K562 (cell line): ENCODE results near the gene SLC39A11. TPM values are rescaled to one million over a fixed set of nuclear protein-coding genes. Genes with fewer than 3 reads are reported as not detected.

ENCODE experiments used
- ATAC-seq: fragments of 200-7000 bp; cut with Tn5 transposase; 3 replicates; pipeline ENCODE4 v1.9.1; 2020; ENCODE audit warnings: moderate library complexity
- BruUV-seq: library from RNA; stranded (reverse); fragments of 400-500 nt; replicated peaks from 2 replicates; lab custom pipeline; 2021; lab: Mats Ljungman, UMichigan
- CTCF ChIA-PET: fragments of 300-600 bp; formaldehyde crosslinking; extraction: SDS; loops from one replicate; lab custom pipeline; 2021; ENCODE audit warnings: low intra/inter-chr PET ratio; lab: Yijun Ruan, JAX
- POLR2A ChIA-PET: fragments of 300-600, 350-650 bp; sonication (Branson Sonifier 250); formaldehyde crosslinking; extraction: SDS; loops from one replicate; lab custom pipeline; 2021; ENCODE audit warnings: antibody characterized with exemption, inconsistent platforms; lab: Yijun Ruan, JAX
- DNase-seq, 4 experiments: peaks; one replicate each; pipeline versions ENCODE4 v3.0.0 to v3.0.0-alpha.2; 2011 to 2018; ENCODE audit warnings: low spot score in 3 of 4, mixed read lengths in 3 of 4; ENCODE audit errors: extremely low read depth in 1 of 4
- FAIRE-seq: peaks from 2 replicates; lab custom pipeline; 2011; peaks lifted over from hg19 to GRCh38; lab: Jason Lieb, UNC
- H2AFZ ChIP-seq: 2 replicates; pipeline ENCODE4 v1.6.0; 2011; ENCODE audit warnings: low read depth, low read length, control low read depth, inconsistent platforms
- H3K27ac ChIP-seq: fragments of 200-600 bp; 3 replicates; pipeline ENCODE4 v1.8.0; 2011; ENCODE audit warnings: low read depth, mild to moderate bottlenecking, control low read depth, inconsistent platforms, low read length, moderate library complexity, mixed read lengths; ENCODE audit errors: extremely low read depth
- H3K27me3 ChIP-seq, 2 experiments: fragments of 300-600 bp in 1 of 2; 2 replicates in 1 of 2; 3 replicates in 1 of 2; pipeline versions ENCODE4 v1.6.0 to v1.8.0; 2011; ENCODE audit warnings: inconsistent platforms in 2 of 2, low read length in 2 of 2, mild to moderate bottlenecking in 1 of 2, mixed read lengths in 1 of 2, moderate library complexity in 1 of 2; ENCODE audit not compliant: control insufficient read depth in 2 of 2, insufficient read depth in 2 of 2
- H3K36me3 ChIP-seq: fragments of 300-600 bp; 3 replicates; pipeline ENCODE4 v1.8.0; 2011; ENCODE audit warnings: mild to moderate bottlenecking, low read length, inconsistent platforms; ENCODE audit not compliant: control insufficient read depth, insufficient read depth
- H3K4me1 ChIP-seq, 2 experiments: fragments of 200-600 bp in 1 of 2; replicated peaks in 1 of 2; 2 replicates in 1 of 2; 3 replicates in 1 of 2; pipeline versions ENCODE4 v1.5.1 to v1.8.0; 2011; ENCODE audit warnings: inconsistent platforms in 2 of 2, low read length in 2 of 2, mild to moderate bottlenecking in 1 of 2, mixed read lengths in 1 of 2, moderate library complexity in 1 of 2; ENCODE audit not compliant: control insufficient read depth in 2 of 2, insufficient read depth in 2 of 2
- H3K4me2 ChIP-seq: 2 replicates; pipeline ENCODE4 v1.6.1; 2011; ENCODE audit warnings: low read length, control low read depth, inconsistent platforms, mixed read lengths; ENCODE audit not compliant: insufficient read depth
- H3K4me3 ChIP-seq: fragments of 200-600 bp; sonication (generic), shearing (Covaris generic); 2 replicates; pipeline ENCODE4 v1.5.1; 2016; ENCODE audit warnings: control low read depth, inconsistent platforms
- H3K79me2 ChIP-seq: fragments of 200-600 bp; 3 replicates; pipeline ENCODE4 v1.8.0; 2011; ENCODE audit warnings: low read length, inconsistent platforms; ENCODE audit not compliant: control insufficient read depth, insufficient read depth
- H3K9ac ChIP-seq, 2 experiments: 2 replicates each; pipeline versions ENCODE4 v1.6.0 to v1.6.1; 2011; ENCODE audit warnings: low read depth in 2 of 2, low read length in 2 of 2, control low read depth in 1 of 2, inconsistent platforms in 1 of 2, mild to moderate bottlenecking in 1 of 2, mixed read lengths in 1 of 2; ENCODE audit not compliant: insufficient read depth in 1 of 2
- H3K9me1 ChIP-seq: one replicate; pipeline ENCODE4 v1.6.0; 2011; ENCODE audit warnings: inconsistent platforms, mild to moderate bottlenecking, low read length, moderate library complexity; ENCODE audit not compliant: control insufficient read depth, insufficient read depth
- H3K9me3 ChIP-seq: replicated peaks from 2 replicates; pipeline ENCODE4 v1.5.1; 2011; ENCODE audit warnings: low read depth, low read length, inconsistent platforms; ENCODE audit not compliant: control insufficient read depth, insufficient read depth
- H4K20me1 ChIP-seq: replicated peaks from 2 replicates; pipeline ENCODE4 v1.6.1; 2011; ENCODE audit warnings: low read length, inconsistent platforms, mixed read lengths; ENCODE audit not compliant: control insufficient read depth, insufficient read depth
- CBFA2T3 ChIP-seq: fragments of 450-650 bp; IDR thresholded peaks from 2 replicates; pipeline ENCODE4 v1.6.1; 2017
- IFI16 ChIP-seq: fragments of 250-450 bp; sonication (Bioruptor Pico); IDR thresholded peaks from 2 replicates; pipeline ENCODE4 v2.1.2; 2022; ENCODE audit warnings: mild to moderate bottlenecking, inconsistent platforms
- MAZ ChIP-seq, 2 experiments: fragments of 450-650 bp in 1 of 2; sonication (generic) in 1 of 2; formaldehyde crosslinking; IDR thresholded peaks in 1 of 2; conservative IDR thresholded peaks in 1 of 2; 2 replicates each; pipeline versions ENCODE4 v1.4.0 to v1.5.0; 2020; ENCODE audit warnings: mild to moderate bottlenecking in 1 of 2, missing genetic modification reagents in 1 of 2
- NCOA2 ChIP-seq, 2 experiments: fragments of 450-650 bp; IDR thresholded peaks; 2 replicates each; pipeline ENCODE4 v1.6.1; 2018; ENCODE audit warnings: mild to moderate bottlenecking in 2 of 2, moderate library complexity in 1 of 2; ENCODE audit not compliant: partially characterized antibody in 2 of 2
- NFIC ChIP-seq: fragments of 450-650 bp; IDR thresholded peaks from 2 replicates; pipeline ENCODE4 v1.6.1; 2017; ENCODE audit warnings: mild to moderate bottlenecking, inconsistent platforms
- POLR2A ChIP-seq: fragments of 450-650 bp; conservative IDR thresholded peaks from 2 replicates; pipeline ENCODE4 v1.6.1; 2016
- PRMT5 ChIP-seq: sonication (generic); formaldehyde crosslinking; IDR thresholded peaks from 2 replicates; pipeline ENCODE4 v1.5.0; 2020; ENCODE audit warnings: missing genetic modification reagents
- RB1 ChIP-seq: fragments of 450-650 bp; IDR thresholded peaks from 2 replicates; pipeline ENCODE4 v1.6.1; 2017; ENCODE audit warnings: low read depth, mild to moderate bottlenecking
- SMARCA4 ChIP-seq: fragments of 450-650 bp; IDR thresholded peaks from 2 replicates; pipeline ENCODE4 v1.6.1; 2016
- ZNF280B ChIP-seq: fragments of 250-450 bp; sonication (Bioruptor Pico); IDR thresholded peaks from 2 replicates; pipeline ENCODE4 v1.5.1; 2021; ENCODE audit warnings: mild to moderate bottlenecking
- ZNF589 ChIP-seq: fragments of 200-800 bp; sonication (Bioruptor generic); IDR thresholded peaks from 2 replicates; pipeline ENCODE4 v1.6.1; 2016; ENCODE audit warnings: low read depth, missing genetic modification characterization, missing compliant biosample characterization
- ZNF655 ChIP-seq: fragments of 250-450 bp; sonication (Bioruptor Pico); IDR thresholded peaks from 2 replicates; pipeline ENCODE4 v1.5.0; 2021
- WGBS: fragments of 100-300 bp; shearing (Covaris generic); methylation state at CpG from one replicate; pipeline ENCODE4 v1.1.6; 2016; ENCODE audit warnings: low coverage, mixed read lengths; ENCODE audit not compliant: insufficient coverage; ENCODE audit errors: missing lambda C conversion rate; 5-methylcytosine and 5-hydroxymethylcytosine counted together
- in situ Hi-C: fragments of 300-500 bp; cut with MboI; formaldehyde crosslinking; loops from 4 replicates; pipeline ENCODE4 v1.15.0; 2018; ENCODE audit warnings: inconsistent platforms, mixed read lengths
- intact Hi-C: fragments of 100-400 bp; cut with micrococcal nuclease; formaldehyde crosslinking; loops from 2 replicates; pipeline ENCODE4 v1.14.2; 2022
- polyA plus RNA-seq, 8 experiments: library from polyadenylated mRNA; depleted of rRNA in 4 of 8; stranded (reverse) in 5 of 8; unstranded in 3 of 8; fragments of >200 nt; fragmentation: Nextera tagmentation in 2 of 8; fragmentation: Illumina TruSeq in 1 of 8; extraction: Ambion mirVana in 2 of 8; extraction: Trizol in 1 of 8; gene quantifications; 2 replicates each; pipeline versions ENCODE4 v1.2.1 to v1.2.3, GENCODE V29; 2011 to 2014; ENCODE audit warnings: inconsistent platforms in 1 of 8, missing spikeins in 1 of 8
- total RNA-seq, 7 experiments: library from RNA; depleted of rRNA in 6 of 7; stranded (reverse); fragments of >200 nt in 6 of 7; fragmentation: Illumina TruSeq in 2 of 7; extraction: Trizol in 2 of 7; gene quantifications; 2 replicates each; pipeline versions ENCODE4 v1.2.1 to v1.2.3, GENCODE V29; 2011 to 2021; ENCODE audit warnings: low replicate concordance in 1 of 7
- TF ChIP-seq, protein P1 (sequence below): fragments of 250-450 bp; sonication (Bioruptor Pico); IDR thresholded peaks from 2 replicates; pipeline ENCODE4 v1.8.0; 2021; ENCODE audit warnings: moderate library complexity, mild to moderate bottlenecking, inconsistent platforms
- TF ChIP-seq, protein P2 (sequence below): fragments of 450-650 bp; formaldehyde crosslinking; IDR thresholded peaks from 2 replicates; pipeline ENCODE4 v1.4.0; 2020; ENCODE audit warnings: mild to moderate bottlenecking

Gene SLC39A11
- total and polyA plus RNA-seq, 9 of the 15 experiments (the other 6 are each of a cell fraction or from before 2014, with no cell fraction given): 10.5 to 26.4 (median 13.4) TPM

DNA sequence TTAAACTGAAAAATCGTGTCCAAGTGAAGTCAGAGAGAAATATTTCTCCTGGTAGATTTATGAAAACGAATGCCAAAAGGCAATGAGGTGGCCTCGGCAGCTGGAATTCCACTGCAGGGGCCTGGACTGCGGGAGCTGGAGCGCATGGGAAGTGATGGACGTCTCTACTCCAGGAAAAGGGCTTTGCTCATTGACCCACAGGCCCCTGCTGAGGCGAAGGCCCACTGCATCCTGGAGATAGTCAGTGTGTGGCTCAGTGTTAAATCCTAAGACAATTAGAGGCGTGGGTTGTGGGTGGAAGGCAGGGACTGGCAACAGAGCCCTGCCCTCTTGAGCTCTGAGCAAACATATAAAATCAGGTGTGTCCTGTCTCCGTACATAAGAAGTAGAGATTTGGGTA lies 191.4 kb downstream of the SLC39A11 start:
- H2AFZ ChIP-seq: no peak overlapping the region
- ChIA-PET POLR2A (interaction anchor here (1.7 kb wide), 1 partner anchor 12 kb away, joined by 8 read pairs; no protein-coding TSS in a partner anchor), CTCF (interaction anchor here (0.6 kb wide), 1 partner anchor 66 kb away, joined by 4 read pairs; no protein-coding TSS in a partner anchor)
- H3K27ac ChIP-seq: peak overlapping the region; percentile 42
- H3K9me1 ChIP-seq: no peaks in the 10 kb centered on the region
- no TSS peak for BruUV-seq
- ATAC-seq (peak; percentile 63), FAIRE-seq (peak; percentile 23), DNase-seq (peak in 3 of 4 experiments; percentile 21 to 50 (median 30))
- H3K79me2 ChIP-seq: no peaks in the 10 kb centered on the region
- in situ Hi-C loops: no loop called here
- H4K20me1 ChIP-seq: no peaks in the 10 kb centered on the region
- H3K4me1 ChIP-seq: peaks cover 5 to 18% of the 10 kb centered on the region in 2 experiments; a peak in 4 of 5 replicates
- H3K9ac ChIP-seq: peak overlapping the region in 1 of 2 experiments; percentile 60; a peak in 1 of 4 replicates
- intact Hi-C loops: no loop called here
- no peak overlapping the region for H3K4me3 ChIP-seq
- 22% methylated on average over 9 of the region's 9 CpGs for WGBS
- H3K36me3 ChIP-seq: peaks cover under 1% of the 10 kb centered on the region; the same call in 1 of the 3 replicates
- no peaks in the 10 kb centered on the region for H3K9me3 ChIP-seq
- H3K27me3 ChIP-seq: no peaks in the 10 kb centered on the region
- H3K4me2 ChIP-seq: peak overlapping the region; percentile 20; the same call in 1 of the 2 replicates
- no peak for TF ChIP-seq ZNF589 (CRISPR knock-in tag)
- TF ChIP-seq POLR2A: no peak
- 0 out of 2 replicates have a peak, but pooled peaks have one; percentile 2 for TF ChIP-seq CBFA2T3
- TF ChIP-seq SMARCA4: no peak
- TF ChIP-seq IFI16 (CRISPR knock-in tag): no peak
- TF ChIP-seq MAZ (CRISPR knock-in tag; conservative IDR thresholded peaks at IDR 0.05 in 1 of 2, IDR thresholded peaks at IDR 0.05 in 1 of 2): no peak
- TF ChIP-seq RB1: no peak
- no peak for TF ChIP-seq NCOA2 (IDR thresholded peaks at IDR 0.05; ENCODE audit: partially characterized antibody in 2 of 2)
- TF ChIP-seq ZNF280B (CRISPR knock-in tag): no peak
- no peak for TF ChIP-seq NFIC
- TF ChIP-seq, protein P1, sequence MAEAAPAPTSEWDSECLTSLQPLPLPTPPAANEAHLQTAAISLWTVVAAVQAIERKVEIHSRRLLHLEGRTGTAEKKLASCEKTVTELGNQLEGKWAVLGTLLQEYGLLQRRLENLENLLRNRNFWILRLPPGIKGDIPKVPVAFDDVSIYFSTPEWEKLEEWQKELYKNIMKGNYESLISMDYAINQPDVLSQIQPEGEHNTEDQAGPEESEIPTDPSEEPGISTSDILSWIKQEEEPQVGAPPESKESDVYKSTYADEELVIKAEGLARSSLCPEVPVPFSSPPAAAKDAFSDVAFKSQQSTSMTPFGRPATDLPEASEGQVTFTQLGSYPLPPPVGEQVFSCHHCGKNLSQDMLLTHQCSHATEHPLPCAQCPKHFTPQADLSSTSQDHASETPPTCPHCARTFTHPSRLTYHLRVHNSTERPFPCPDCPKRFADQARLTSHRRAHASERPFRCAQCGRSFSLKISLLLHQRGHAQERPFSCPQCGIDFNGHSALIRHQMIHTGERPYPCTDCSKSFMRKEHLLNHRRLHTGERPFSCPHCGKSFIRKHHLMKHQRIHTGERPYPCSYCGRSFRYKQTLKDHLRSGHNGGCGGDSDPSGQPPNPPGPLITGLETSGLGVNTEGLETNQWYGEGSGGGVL: no peak
- no peak for TF ChIP-seq PRMT5
- TF ChIP-seq, protein P2, sequence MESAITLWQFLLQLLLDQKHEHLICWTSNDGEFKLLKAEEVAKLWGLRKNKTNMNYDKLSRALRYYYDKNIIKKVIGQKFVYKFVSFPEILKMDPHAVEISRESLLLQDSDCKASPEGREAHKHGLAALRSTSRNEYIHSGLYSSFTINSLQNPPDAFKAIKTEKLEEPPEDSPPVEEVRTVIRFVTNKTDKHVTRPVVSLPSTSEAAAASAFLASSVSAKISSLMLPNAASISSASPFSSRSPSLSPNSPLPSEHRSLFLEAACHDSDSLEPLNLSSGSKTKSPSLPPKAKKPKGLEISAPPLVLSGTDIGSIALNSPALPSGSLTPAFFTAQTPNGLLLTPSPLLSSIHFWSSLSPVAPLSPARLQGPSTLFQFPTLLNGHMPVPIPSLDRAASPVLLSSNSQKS (CRISPR knock-in tag): no peak
- TF ChIP-seq ZNF655 (CRISPR knock-in tag): no peak
